H9 (cell line): ENCODE results near the gene SEMA4D. TPM values are rescaled to one million over a fixed set of nuclear protein-coding genes. Genes with fewer than 3 reads are reported as not detected.
A peak's percentile ranks its signal among the peaks of the same experiment; 100 is the strongest.

ENCODE experiments used
- DNase-seq: peaks from one replicate; pipeline ENCODE4 v3.0.0-alpha.2; 2017
- H2AFZ ChIP-seq: one replicate; pipeline ENCODE4 v1.6.1; 2013; ENCODE audit warnings: mild to moderate bottlenecking, low read length, control low read depth, moderate library complexity
- H2AK5ac ChIP-seq: 2 replicates; pipeline ENCODE4 v1.6.1; 2013; ENCODE audit warnings: low read length, control low read depth, mixed read lengths; ENCODE audit not compliant: insufficient read length
- H2BK120ac ChIP-seq: one replicate; pipeline ENCODE4 v1.6.1; 2013; ENCODE audit warnings: low read depth, mild to moderate bottlenecking, low read length, control low read depth, inconsistent platforms; ENCODE audit not compliant: poor library complexity, severe bottlenecking
- H2BK12ac ChIP-seq: 2 replicates; pipeline ENCODE4 v1.6.1; 2013; ENCODE audit warnings: low read length, control low read depth, mixed read lengths, low read depth; ENCODE audit not compliant: insufficient read length
- H2BK15ac ChIP-seq: 2 replicates; pipeline ENCODE4 v1.6.1; 2013; ENCODE audit warnings: low read depth, low read length, control low read depth
- H2BK20ac ChIP-seq: one replicate; pipeline ENCODE4 v1.6.1; 2013; ENCODE audit warnings: low read depth, mild to moderate bottlenecking, low read length, control low read depth, inconsistent platforms; ENCODE audit not compliant: poor library complexity, severe bottlenecking
- H2BK5ac ChIP-seq: 2 replicates; pipeline ENCODE4 v1.6.1; 2013; ENCODE audit warnings: low read length, control low read depth, mixed read lengths; ENCODE audit not compliant: insufficient read length
- H3K14ac ChIP-seq: 2 replicates; pipeline ENCODE4 v1.6.1; 2013; ENCODE audit warnings: low read length, control low read depth; ENCODE audit not compliant: insufficient read depth
- H3K18ac ChIP-seq: 2 replicates; pipeline ENCODE4 v1.6.1; 2013; ENCODE audit warnings: low read depth, mild to moderate bottlenecking, mixed read lengths, low read length, control low read depth; ENCODE audit not compliant: insufficient read length
- H3K23ac ChIP-seq: 2 replicates; pipeline ENCODE4 v1.6.1; 2013; ENCODE audit warnings: low read length, control low read depth, mixed read lengths, low read depth; ENCODE audit not compliant: insufficient read length
- H3K23me2 ChIP-seq: 2 replicates; pipeline ENCODE4 v1.6.1; 2013; ENCODE audit warnings: low read depth, mild to moderate bottlenecking, mixed read lengths, low read length, control low read depth; ENCODE audit not compliant: insufficient read length, poor library complexity, severe bottlenecking
- H3K27ac ChIP-seq: 2 replicates; pipeline ENCODE4 v1.5.1; 2013; ENCODE audit warnings: low read length, control low read depth, mixed read lengths, low read depth; ENCODE audit not compliant: insufficient read length
- H3K27me3 ChIP-seq: 2 replicates; pipeline ENCODE4 v1.6.1; 2013; ENCODE audit warnings: low read length, control low read depth, inconsistent platforms; ENCODE audit not compliant: insufficient read depth
- H3K4ac ChIP-seq: 2 replicates; pipeline ENCODE4 v1.6.1; 2013; ENCODE audit warnings: low read depth, mild to moderate bottlenecking, control low read depth, inconsistent platforms, low read length, moderate library complexity
- H3K4me1 ChIP-seq: 2 replicates; pipeline ENCODE4 v1.6.1; 2013; ENCODE audit warnings: low read length, control low read depth, inconsistent platforms; ENCODE audit not compliant: insufficient read depth
- H3K4me2 ChIP-seq: 2 replicates; pipeline ENCODE4 v1.6.1; 2013; ENCODE audit warnings: low read length, control low read depth, mixed read lengths; ENCODE audit not compliant: insufficient read length, insufficient read depth
- H3K56ac ChIP-seq: 2 replicates; pipeline ENCODE4 v1.6.1; 2013; ENCODE audit warnings: low read depth, mild to moderate bottlenecking, mixed read lengths, low read length, control low read depth; ENCODE audit not compliant: insufficient read length
- H3K79me1 ChIP-seq: 2 replicates; pipeline ENCODE4 v1.6.1; 2013; ENCODE audit warnings: low read depth, mild to moderate bottlenecking, moderate library complexity, low read length, control low read depth, inconsistent platforms; ENCODE audit not compliant: insufficient read depth, poor library complexity, severe bottlenecking
- H3K79me2 ChIP-seq: 2 replicates; pipeline ENCODE4 v1.6.1; 2013; ENCODE audit warnings: low read length, control low read depth, inconsistent platforms; ENCODE audit not compliant: insufficient read depth
- H3K9ac ChIP-seq: 2 replicates; pipeline ENCODE4 v1.6.1; 2013; ENCODE audit warnings: low read length, control low read depth, mixed read lengths; ENCODE audit not compliant: insufficient read length; ENCODE audit errors: extremely low read depth
- H3K9me3 ChIP-seq: one replicate; pipeline ENCODE4 v1.6.1; 2013; ENCODE audit warnings: low read depth, low read length, inconsistent platforms; ENCODE audit not compliant: control insufficient read depth
- H3T11ph ChIP-seq: one replicate; pipeline ENCODE4 v1.6.1; 2013; ENCODE audit warnings: mild to moderate bottlenecking, low read length, control low read depth, inconsistent platforms
- H4K20me1 ChIP-seq: one replicate; pipeline ENCODE4 v1.6.1; 2013; ENCODE audit not compliant: control insufficient read depth, insufficient read length, insufficient read depth
- H4K5ac ChIP-seq: 2 replicates; pipeline ENCODE4 v1.6.1; 2013; ENCODE audit warnings: low read depth, mild to moderate bottlenecking, mixed read lengths, low read length, control low read depth; ENCODE audit not compliant: insufficient read length
- H4K8ac ChIP-seq: replicated peaks from 2 replicates; pipeline ENCODE4 v1.6.1; 2013; ENCODE audit warnings: low read length, control low read depth, mixed read lengths, low read depth; ENCODE audit not compliant: insufficient read length
- H4K91ac ChIP-seq: 2 replicates; pipeline ENCODE4 v1.6.1; 2013; ENCODE audit warnings: low read depth, mild to moderate bottlenecking, moderate library complexity, mixed read lengths, low read length, control low read depth; ENCODE audit not compliant: insufficient read length
- H3K27ac Mint-ChIP-seq, 3 experiments: 2 replicates in 2 of 3; 3 replicates in 1 of 3; pipeline ENCODE4 v1.8.0; 2020 to 2021; ENCODE audit warnings: mixed read lengths in 3 of 3, mild to moderate bottlenecking in 1 of 3, moderate library complexity in 1 of 3
- H3K27me3 Mint-ChIP-seq: 2 replicates; pipeline ENCODE4 v1.8.0; 2021; ENCODE audit warnings: low read depth, mild to moderate bottlenecking, moderate library complexity, mixed read lengths
- H3K36me3 Mint-ChIP-seq, 3 experiments: 2 replicates in 2 of 3; 3 replicates in 1 of 3; pipeline ENCODE4 v1.8.0; 2020 to 2021; ENCODE audit warnings: low read depth in 3 of 3, mixed read lengths in 3 of 3; ENCODE audit not compliant: insufficient read depth in 1 of 3
- H3K4me1 Mint-ChIP-seq, 2 experiments: 2 replicates each; pipeline ENCODE4 v1.8.0; 2020; ENCODE audit warnings: mixed read lengths in 2 of 2
- H3K4me3 Mint-ChIP-seq, 2 experiments: 2 replicates in 1 of 2; 3 replicates in 1 of 2; pipeline ENCODE4 v1.8.0; 2020 to 2021; ENCODE audit warnings: mild to moderate bottlenecking in 2 of 2, mixed read lengths in 2 of 2, moderate library complexity in 1 of 2
- H3K9me3 Mint-ChIP-seq, 2 experiments: 2 replicates in 1 of 2; 3 replicates in 1 of 2; pipeline ENCODE4 v1.8.0; 2020; ENCODE audit warnings: mild to moderate bottlenecking in 2 of 2, mixed read lengths in 2 of 2, moderate library complexity in 1 of 2
- CTCF ChIP-seq: fragments of 200-600 bp; sonication (generic); conservative IDR thresholded peaks from 3 replicates; pipeline ENCODE4 v1.8.0; 2021; ENCODE audit warnings: antibody characterized with exemption, mild to moderate bottlenecking
- WGBS: extraction: QIAGEN DNeasy Blood & Tissue Kit; methylation state at CpG from one replicate; pipeline ENCODE4 v1.1.7; 2013; ENCODE audit warnings: missing lambda C conversion rate, low lambda C conversion rate, mixed read lengths; ENCODE audit not compliant: insufficient read length; ENCODE audit errors: extremely low coverage; 5-methylcytosine and 5-hydroxymethylcytosine counted together
- total RNA-seq: library from RNA; stranded (reverse); gene quantifications from 2 replicates; pipeline ENCODE4 v1.2.1, GENCODE V29; 2021

SEMA4D gene
- total RNA-seq, 1 experiment from 2014 or later, result 47.2 TPM

GRCh38 chr9:89314955-89315354, 183.0 kb downstream of the SEMA4D start:
- no peak overlapping the region for H3K18ac ChIP-seq
- no peak overlapping the region for H4K5ac ChIP-seq
- H4K20me1 ChIP-seq, result no peaks in the 10 kb centered on the region
- H4K8ac ChIP-seq, result no peak overlapping the region
- Mint-ChIP-seq H3K27ac (peak overlapping the region in 1 of 3 experiments; percentile 93; a peak in 2 of 7 replicates), H3K4me3 (peak overlapping the region; percentile 90 to 96; a peak in 4 of 5 replicates), H3K27me3 (peaks cover 4% of the 10 kb centered on the region; the same call in 1 of the 2 replicates), H3K4me1 (peaks cover 41 to 46% of the 10 kb centered on the region in 2 experiments), H3K9me3 (no peaks in the 10 kb centered on the region; a peak in 1 of 5 replicates), H3K36me3 (peaks cover 35 to 59% (median 55%) of the 10 kb centered on the region in 3 experiments)
- H2BK15ac ChIP-seq, result no peak overlapping the region
- no peaks in the 10 kb centered on the region for H3K4me1 ChIP-seq
- no peaks in the 10 kb centered on the region for H3K9me3 ChIP-seq
- H2AK5ac ChIP-seq, result no peak overlapping the region
- H2BK120ac ChIP-seq, result no peak overlapping the region
- H3K23me2 ChIP-seq, result peaks cover 4% of the 10 kb centered on the region
- H3K9ac ChIP-seq, result no peak overlapping the region
- H3K27me3 ChIP-seq, result no peaks in the 10 kb centered on the region
- no peak overlapping the region for H3K23ac ChIP-seq
- no peak overlapping the region for H2AFZ ChIP-seq
- H2BK5ac ChIP-seq, result no peak overlapping the region
- H4K91ac ChIP-seq, result no peak overlapping the region
- no peak overlapping the region for H3K14ac ChIP-seq
- no peak overlapping the region for H3K56ac ChIP-seq
- TF ChIP-seq CTCF, result no peak
- H3K4me2 ChIP-seq, result no peak overlapping the region
- H3T11ph ChIP-seq, result no peak overlapping the region
- no peak overlapping the region for H2BK12ac ChIP-seq
- no CpG with 5 or more reads among the region's 1 CpG for WGBS
- H3K4ac ChIP-seq, result no peak overlapping the region
- H3K79me1 ChIP-seq, result no peaks in the 10 kb centered on the region
- no peak overlapping the region for H3K27ac ChIP-seq
- no peak for DNase-seq
- H2BK20ac ChIP-seq, result no peak overlapping the region
- peaks cover 42% of the 10 kb centered on the region; the same call in 1 of the 2 replicates for H3K79me2 ChIP-seq
